Left lung (tissue), 10 donors: ENCODE results near the gene LARP1. TPM values are rescaled to one million over a fixed set of nuclear protein-coding genes. Genes with fewer than 3 reads are reported as not detected.

ENCODE experiments used
- ATAC-seq: fragments of 200-7000 bp; cut with Tn5 transposase; one replicate; pipeline ENCODE4 v1.9.1; 2020; ENCODE audit warnings: moderate library complexity
- DNase-seq, 4 donors: peaks; one replicate each; pipeline ENCODE4 v3.0.0-alpha.2; 2013 to 2020
- H3K27ac ChIP-seq, 2 donors: fragments of 200-600 bp; sonication (generic) in 1 of 2; one replicate each; pipeline versions ENCODE4 v1.5.0 to v1.8.0; 2020 to 2021
- H3K27me3 ChIP-seq, 2 donors: fragments of 200-600 bp; sonication (generic) in 1 of 2; one replicate each; pipeline versions ENCODE4 v1.5.0 to v1.8.0; 2020 to 2021
- H3K36me3 ChIP-seq, 2 donors: fragments of 200-600 bp; sonication (generic) in 1 of 2; one replicate each; pipeline versions ENCODE4 v1.5.0 to v1.8.0; 2020 to 2021
- H3K4me1 ChIP-seq, 2 donors: fragments of 200-600 bp; one replicate each; pipeline ENCODE4 v1.8.0; 2021
- H3K4me3 ChIP-seq, 2 donors: fragments of 200-600 bp; sonication (generic) in 1 of 2; one replicate each; pipeline versions ENCODE4 v1.5.0 to v1.8.0; 2020 to 2021; ENCODE audit warnings: mild to moderate bottlenecking in 1 of 2
- H3K9me3 ChIP-seq, 2 donors: fragments of 200-600 bp; sonication (generic) in 1 of 2; one replicate each; pipeline versions ENCODE4 v1.5.0 to v1.8.0; 2020 to 2021
- CTCF ChIP-seq, 2 donors: fragments of 200-600 bp; sonication (generic) in 1 of 2; IDR thresholded peaks; one replicate each; pipeline versions ENCODE4 v1.5.0 to v1.8.0; 2021; ENCODE audit warnings: antibody characterized with exemption in 2 of 2
- intact Hi-C, 2 donors: fragments of 100-400 bp; cut with DNase I; formaldehyde crosslinking; loops; one replicate each; pipeline versions ENCODE4 v1.11.2 to v1.14.2; 2022
- polyA plus RNA-seq, 6 donors: library from polyadenylated mRNA; unstranded; fragments of 120-200 nt; gene quantifications; one replicate each; pipeline ENCODE4 v1.2.1, GENCODE V29; 2013; ENCODE audit not compliant: insufficient read length in 6 of 6
- total RNA-seq, 2 donors: library from RNA; stranded (reverse); fragmentation: NEBNext Ultra II Directional; extraction: Animal tissue kit (Norgen Biotek cat#: 25700); gene quantifications; one replicate each; pipeline ENCODE4 v1.2.1, GENCODE V29; 2021
- donor health status: DM: no; HTN: yes; CAD: no.
- donor health status: DM: no; HTN: no; CAD: no.

LARP1 gene
- total and polyA plus RNA-seq, 8 donors: 90.3 to 172 (median 109) TPM

GRCh38 chr5:154773326-154773725 lies 18.1 kb downstream of the LARP1 start:
- no peak for ATAC-seq
- no peak for TF ChIP-seq CTCF (IDR thresholded peaks at IDR 0.05)
- Histone ChIP-seq H3K9me3 (no peaks in the 10 kb centered on the region), H3K4me1 (peaks cover 6 to 58% of the 10 kb centered on the region in 2 donors), H3K36me3 (no peaks in the 10 kb centered on the region), H3K27me3 (no peaks in the 10 kb centered on the region), H3K27ac (no peak overlapping the region), H3K4me3 (no peak overlapping the region)
- no peak for DNase-seq
- intact Hi-C loops: no loop called here

- DNase-seq (no peak), ATAC-seq (no peak)
- no peak for TF ChIP-seq CTCF (IDR thresholded peaks at IDR 0.05)
- no peaks in the 10 kb centered on the region for H3K36me3 ChIP-seq
- intact Hi-C loops: no loop called here
- H3K27ac ChIP-seq: no peak overlapping the region
- H3K9me3 ChIP-seq: no peaks in the 10 kb centered on the region
- peaks cover 0 to 50% of the 10 kb centered on the region in 2 donors for H3K4me1 ChIP-seq
- H3K4me3 ChIP-seq: no peak overlapping the region
- H3K27me3 ChIP-seq: no peaks in the 10 kb centered on the region
These were observed 21.0 kb downstream of the LARP1 start for GRCh38 chr5:154776167-154776566.

GRCh38 chr5:154778534-154778933 lies 23.4 kb downstream of the LARP1 start:
- no peak for DNase-seq
- no peaks in the 10 kb centered on the region for H3K36me3 ChIP-seq
- H3K4me3 ChIP-seq: no peak overlapping the region
- TF ChIP-seq CTCF (IDR thresholded peaks at IDR 0.05): no peak
- H3K27ac ChIP-seq: no peak overlapping the region
- intact Hi-C loops: no loop called here
- H3K9me3 ChIP-seq: no peaks in the 10 kb centered on the region
- peaks cover 6 to 65% of the 10 kb centered on the region in 2 donors for H3K4me1 ChIP-seq
- H3K27me3 ChIP-seq: no peaks in the 10 kb centered on the region
- no peak for ATAC-seq

- Histone ChIP-seq H3K27ac (no peak overlapping the region), H3K9me3 (no peaks in the 10 kb centered on the region), H3K4me3 (no peak overlapping the region), H3K36me3 (no peaks in the 10 kb centered on the region), H3K4me1 (peaks cover 11 to 67% of the 10 kb centered on the region in 2 donors), H3K27me3 (no peaks in the 10 kb centered on the region)
- DNase-seq (no peak), ATAC-seq (no peak)
- no peak for TF ChIP-seq CTCF (IDR thresholded peaks at IDR 0.05)
- intact Hi-C loops: no loop called here
These were observed 23.9 kb downstream of the LARP1 start for GRCh38 chr5:154779105-154779504.

- no peak for TF ChIP-seq CTCF (IDR thresholded peaks at IDR 0.05)
- Histone ChIP-seq H3K4me1 (peaks cover 11 to 70% of the 10 kb centered on the region in 2 donors), H3K36me3 (no peaks in the 10 kb centered on the region), H3K27ac (no peak overlapping the region), H3K27me3 (no peaks in the 10 kb centered on the region), H3K9me3 (no peaks in the 10 kb centered on the region), H3K4me3 (no peak overlapping the region)
- no peak for ATAC-seq
- no peak for DNase-seq
- intact Hi-C loops: no loop called here
These were observed 25.0 kb downstream of the LARP1 start for GRCh38 chr5:154780128-154780527.
